ENCODE results near the gene ESRRA.
A peak's percentile ranks its signal among the peaks of the same experiment; 100 is the strongest.

The ESRRA gene

DNA sequence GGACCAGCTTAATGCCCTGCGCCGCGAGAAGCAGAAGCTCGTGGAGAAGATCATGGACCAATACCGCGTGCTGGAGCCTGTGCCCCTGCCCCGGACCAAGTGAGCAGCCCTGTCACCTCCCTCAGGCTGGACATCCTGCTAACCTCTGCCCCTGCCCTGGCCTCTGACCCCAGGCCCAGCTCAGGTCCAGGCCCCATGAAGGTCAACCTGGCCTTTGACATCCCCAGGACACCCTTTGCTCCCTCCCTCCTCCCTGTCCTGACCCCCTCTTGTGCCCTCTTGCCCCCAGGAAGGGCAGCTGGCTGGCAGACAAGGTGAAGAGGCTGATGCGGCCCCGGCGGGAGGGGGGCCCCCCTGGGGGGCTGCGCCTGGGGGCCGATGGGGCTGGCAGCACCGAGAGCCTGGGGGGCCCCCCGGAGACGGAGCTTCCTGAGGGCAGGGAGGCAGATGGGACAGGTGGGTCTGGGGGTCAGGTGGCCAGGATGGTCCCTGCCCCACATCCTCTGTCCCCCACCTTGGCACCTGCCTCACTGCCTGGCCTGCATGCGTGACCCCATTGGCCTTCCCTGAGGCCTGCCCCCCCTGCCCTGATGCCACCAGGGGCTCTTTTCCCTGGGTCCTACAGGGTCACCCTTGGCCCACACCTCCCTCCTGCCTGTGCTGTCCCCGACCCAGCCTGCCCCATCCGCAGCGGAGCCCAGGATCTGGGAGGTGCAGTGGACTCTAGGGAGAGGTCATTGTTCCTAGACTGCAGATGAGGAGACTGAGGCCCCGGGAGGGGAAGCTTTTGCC lies 48.6 kb downstream of the ESRRA start:
- no peaks in the 10 kb centered on the region for H3K9me3 ChIP-seq (replicated peaks in 1 of 2; ENCODE audit: control insufficient read depth in 2 of 2, insufficient read depth in 1 of 2, low read depth in 1 of 2, low read length in 2 of 2)
- peak overlapping the region; percentile 50 for H3K9ac ChIP-seq (ENCODE audit: low read depth, low read length, poor library complexity)
- no peak overlapping the region for H3K4ac ChIP-seq (ENCODE audit: low read length)
- peak overlapping the region; percentile 64 for H4K91ac ChIP-seq (ENCODE audit: low read depth, low read length, poor library complexity)
- H2AK5ac ChIP-seq (ENCODE audit: low read depth, low read length): peak overlapping the region; percentile 99
- DNase-seq (ENCODE audit: low spot score): no peak
- H3K79me1 ChIP-seq (ENCODE audit: low read depth, low read length): peaks cover 4% of the 10 kb centered on the region
- H2BK15ac ChIP-seq (ENCODE audit: low read length): peak overlapping the region; percentile 83
- peak overlapping the region; percentile 81 for H3K18ac ChIP-seq (ENCODE audit: low read length)
- no peak overlapping the region for H3K4me3 ChIP-seq (ENCODE audit: low read length in 2 of 2)
- no peaks in the 10 kb centered on the region for H3K36me3 ChIP-seq (replicated peaks in 1 of 2; ENCODE audit: control insufficient read depth in 2 of 2, insufficient read depth in 2 of 2, low read length in 2 of 2)
- H2BK120ac ChIP-seq (ENCODE audit: low read depth, low read length): peak overlapping the region; percentile 35
- peak overlapping the region; percentile 19 for H2BK5ac ChIP-seq (ENCODE audit: low read length)
- no peak overlapping the region for H3K27ac ChIP-seq (replicated peaks; ENCODE audit: low read length)
- no peak overlapping the region for H3K14ac ChIP-seq (ENCODE audit: low read length)
- H3K23ac ChIP-seq (ENCODE audit: low read depth, low read length, poor library complexity): peak overlapping the region; percentile 43
- no peak overlapping the region for H3K4me2 ChIP-seq (ENCODE audit: insufficient read depth, low read length, poor library complexity, severe bottlenecking)
- no CpG with 5 or more reads among the region's 20 CpGs for WGBS, 2 donors (ENCODE audit: extremely low coverage in 2 of 2, insufficient read length in 2 of 2, insufficient replicate concordance in 1 of 2)
- H3K4me1 ChIP-seq (ENCODE audit: control insufficient read depth in 2 of 2, insufficient read depth in 1 of 2, low read depth in 1 of 2, low read length in 2 of 2): peaks cover 23 to 45% of the 10 kb centered on the region in 2 donors
- H2BK12ac ChIP-seq (ENCODE audit: low read length): peak overlapping the region; percentile 94
- no peaks in the 10 kb centered on the region for H3K27me3 ChIP-seq (ENCODE audit: control insufficient read depth in 3 of 3, insufficient read depth in 3 of 3, low read depth in 1 of 3, low read length in 3 of 3)
- no peak overlapping the region for H2AFZ ChIP-seq (ENCODE audit: low read length)
- H4K8ac ChIP-seq (ENCODE audit: low read depth, low read length): no peak overlapping the region

DNA sequence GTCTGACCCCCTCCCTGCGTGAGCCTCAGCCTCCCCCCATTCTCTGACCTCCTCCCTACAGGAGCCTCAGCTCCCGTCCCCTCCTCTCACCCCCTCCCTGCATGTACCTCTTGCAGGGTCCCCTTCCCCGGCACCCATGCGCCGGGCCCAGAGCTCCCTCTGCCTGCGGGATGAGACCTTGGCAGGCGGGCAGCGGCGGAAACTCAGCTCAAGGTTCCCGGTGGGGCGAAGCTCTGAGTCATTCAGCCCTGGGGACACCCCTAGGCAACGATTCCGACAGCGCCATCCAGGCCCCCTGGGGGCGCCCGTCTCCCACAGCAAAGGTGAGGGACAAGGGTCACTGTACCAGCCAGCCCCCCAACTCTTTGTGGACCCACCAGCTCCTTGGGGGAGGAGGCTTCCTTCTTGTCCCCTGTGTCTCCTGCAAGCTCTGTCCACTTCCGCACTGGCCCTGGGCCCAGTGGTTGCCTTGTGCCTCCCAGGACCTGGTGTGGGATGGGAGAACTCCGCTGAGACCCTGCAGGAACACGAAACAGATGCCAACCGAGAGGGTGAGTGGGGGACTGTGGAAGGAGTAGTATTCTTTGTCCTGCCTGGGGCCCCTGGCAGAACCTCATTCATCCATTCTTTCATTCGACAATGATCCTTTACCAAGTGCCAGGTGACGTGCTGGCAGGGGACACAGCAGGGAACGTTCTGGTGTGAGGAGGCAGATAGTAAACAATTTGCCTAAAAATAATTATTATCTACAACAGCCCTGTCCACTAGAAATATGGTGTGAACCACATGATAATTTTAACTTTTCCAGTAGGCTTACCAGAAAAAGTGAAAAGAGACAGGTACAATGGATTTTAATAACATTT lies 50.0 kb downstream of the ESRRA start:
- Histone ChIP-seq H2BK15ac (ENCODE audit: low read length) (peak overlapping the region; percentile 99), H3K4me2 (ENCODE audit: insufficient read depth, low read length, poor library complexity, severe bottlenecking) (peak overlapping the region; percentile 33), H3K9ac (ENCODE audit: low read depth, low read length, poor library complexity) (peak overlapping the region; percentile 50), H3K9me3 (replicated peaks in 1 of 2; ENCODE audit: control insufficient read depth in 2 of 2, insufficient read depth in 1 of 2, low read depth in 1 of 2, low read length in 2 of 2) (no peaks in the 10 kb centered on the region), H3K36me3 (replicated peaks in 1 of 2; ENCODE audit: control insufficient read depth in 2 of 2, insufficient read depth in 2 of 2, low read length in 2 of 2) (peaks cover 0 to 2% of the 10 kb centered on the region in 2 donors), H3K4ac (ENCODE audit: low read length) (peak overlapping the region; percentile 89), H3K4me1 (ENCODE audit: control insufficient read depth in 2 of 2, insufficient read depth in 1 of 2, low read depth in 1 of 2, low read length in 2 of 2) (peaks cover 28 to 45% of the 10 kb centered on the region in 2 donors), H4K8ac (ENCODE audit: low read depth, low read length) (peak overlapping the region; percentile 92), H2AFZ (ENCODE audit: low read length) (peak overlapping the region; percentile 90), H2BK5ac (ENCODE audit: low read length) (peak overlapping the region; percentile 93), H3K79me1 (ENCODE audit: low read depth, low read length) (peaks cover 8% of the 10 kb centered on the region), H3K4me3 (ENCODE audit: low read length in 2 of 2) (peak overlapping the region; percentile 12 to 53), H3K27ac (replicated peaks; ENCODE audit: low read length) (peak overlapping the region; percentile 46), H3K14ac (ENCODE audit: low read length) (no peak overlapping the region), H2BK120ac (ENCODE audit: low read depth, low read length) (no peak overlapping the region), H4K91ac (ENCODE audit: low read depth, low read length, poor library complexity) (no peak overlapping the region), H2AK5ac (ENCODE audit: low read depth, low read length) (peak overlapping the region; percentile 97), H3K18ac (ENCODE audit: low read length) (peak overlapping the region; percentile 92), H2BK12ac (ENCODE audit: low read length) (peak overlapping the region; percentile 94), H3K27me3 (ENCODE audit: control insufficient read depth in 3 of 3, insufficient read depth in 3 of 3, low read depth in 1 of 3, low read length in 3 of 3) (no peaks in the 10 kb centered on the region), H3K23ac (ENCODE audit: low read depth, low read length, poor library complexity) (peak overlapping the region; percentile 34)
- WGBS, 2 donors (ENCODE audit: extremely low coverage in 2 of 2, insufficient read length in 2 of 2, insufficient replicate concordance in 1 of 2): no CpG with 5 or more reads among the region's 23 CpGs
- no peak for DNase-seq (ENCODE audit: low spot score)

DNA sequence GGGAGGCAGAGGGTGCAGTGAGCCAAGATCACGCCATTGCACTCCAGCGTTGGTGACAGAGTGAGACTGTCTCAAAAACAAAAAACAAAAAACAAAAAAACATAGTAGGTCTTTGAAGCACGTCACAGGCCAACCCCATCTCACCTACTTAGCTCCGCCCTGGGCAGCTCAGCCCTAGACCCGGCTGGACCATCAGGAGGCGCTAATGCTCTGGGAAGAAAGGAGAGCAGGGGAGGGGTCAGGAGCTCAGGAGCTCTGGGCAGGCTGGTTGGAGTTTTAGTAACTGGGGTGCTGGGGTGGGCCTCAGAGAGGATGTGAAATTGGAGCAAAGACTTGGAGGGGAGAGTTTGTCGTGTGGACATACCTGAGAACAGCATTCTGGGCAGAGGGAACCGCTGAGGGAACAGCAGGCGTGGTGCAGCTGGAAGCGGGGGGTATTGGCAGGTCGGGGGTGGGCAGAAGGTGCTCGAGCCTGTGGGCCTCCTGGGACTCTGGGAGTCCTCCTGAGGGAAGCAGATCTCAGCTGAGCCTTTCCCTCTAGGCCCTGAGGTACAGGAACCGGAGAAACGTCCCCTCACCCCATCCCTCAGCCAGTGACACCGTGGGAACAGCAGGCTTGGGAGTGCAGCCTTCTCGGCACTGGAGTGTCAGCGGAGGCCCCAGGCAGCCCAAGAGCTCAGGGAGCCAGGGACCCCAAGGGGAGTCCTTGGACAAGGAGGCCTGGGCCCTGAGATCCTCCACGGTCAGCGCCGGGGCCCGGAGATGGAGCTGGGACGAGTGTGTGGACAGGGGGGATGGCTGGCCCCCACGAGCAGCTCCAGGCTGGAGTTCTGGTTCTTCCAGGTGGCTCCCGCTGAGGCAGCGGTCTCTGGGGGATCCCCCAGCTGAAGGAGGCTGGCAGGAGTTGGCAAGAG lies 51.4 kb downstream of the ESRRA start:
- Histone ChIP-seq H3K4ac (ENCODE audit: low read length) (no peak overlapping the region), H3K27me3 (ENCODE audit: control insufficient read depth in 3 of 3, insufficient read depth in 3 of 3, low read depth in 1 of 3, low read length in 3 of 3) (no peaks in the 10 kb centered on the region), H3K4me2 (ENCODE audit: insufficient read depth, low read length, poor library complexity, severe bottlenecking) (peak overlapping the region; percentile 18), H4K8ac (ENCODE audit: low read depth, low read length) (no peak overlapping the region), H3K9me3 (replicated peaks in 1 of 2; ENCODE audit: control insufficient read depth in 2 of 2, insufficient read depth in 1 of 2, low read depth in 1 of 2, low read length in 2 of 2) (no peaks in the 10 kb centered on the region), H2BK120ac (ENCODE audit: low read depth, low read length) (peak overlapping the region; percentile 97), H3K18ac (ENCODE audit: low read length) (peak overlapping the region; percentile 92), H3K79me1 (ENCODE audit: low read depth, low read length) (peaks cover 8% of the 10 kb centered on the region), H2AFZ (ENCODE audit: low read length) (peak overlapping the region; percentile 35), H3K4me1 (ENCODE audit: control insufficient read depth in 2 of 2, insufficient read depth in 1 of 2, low read depth in 1 of 2, low read length in 2 of 2) (peaks cover 28 to 38% of the 10 kb centered on the region in 2 donors), H3K36me3 (replicated peaks in 1 of 2; ENCODE audit: control insufficient read depth in 2 of 2, insufficient read depth in 2 of 2, low read length in 2 of 2) (peaks cover 2 to 16% of the 10 kb centered on the region in 2 donors), H4K91ac (ENCODE audit: low read depth, low read length, poor library complexity) (no peak overlapping the region), H2BK15ac (ENCODE audit: low read length) (peak overlapping the region; percentile 52), H3K4me3 (ENCODE audit: low read length in 2 of 2) (peak overlapping the region in 1 of 2 donors; percentile 9), H2AK5ac (ENCODE audit: low read depth, low read length) (peak overlapping the region; percentile 77), H3K14ac (ENCODE audit: low read length) (peak overlapping the region; percentile 38), H2BK12ac (ENCODE audit: low read length) (peak overlapping the region; percentile 90), H2BK5ac (ENCODE audit: low read length) (peak overlapping the region; percentile 82), H3K27ac (replicated peaks; ENCODE audit: low read length) (no peak overlapping the region), H3K23ac (ENCODE audit: low read depth, low read length, poor library complexity) (peak overlapping the region; percentile 43), H3K9ac (ENCODE audit: low read depth, low read length, poor library complexity) (peak overlapping the region; percentile 30)
- peak; percentile 62 for DNase-seq (ENCODE audit: low spot score)
- no CpG with 5 or more reads among the region's 25 CpGs for WGBS, 2 donors (ENCODE audit: extremely low coverage in 2 of 2, insufficient read length in 2 of 2, insufficient replicate concordance in 1 of 2)
